ENCODE measurements around the gene TMC3. TPM values are rescaled to one million over a fixed set of nuclear protein-coding genes. Genes with fewer than 3 reads are reported as not detected.

The TMC3 gene
- total and polyA plus RNA-seq, 2 donors from 2014 or later, result not detected

DNA sequence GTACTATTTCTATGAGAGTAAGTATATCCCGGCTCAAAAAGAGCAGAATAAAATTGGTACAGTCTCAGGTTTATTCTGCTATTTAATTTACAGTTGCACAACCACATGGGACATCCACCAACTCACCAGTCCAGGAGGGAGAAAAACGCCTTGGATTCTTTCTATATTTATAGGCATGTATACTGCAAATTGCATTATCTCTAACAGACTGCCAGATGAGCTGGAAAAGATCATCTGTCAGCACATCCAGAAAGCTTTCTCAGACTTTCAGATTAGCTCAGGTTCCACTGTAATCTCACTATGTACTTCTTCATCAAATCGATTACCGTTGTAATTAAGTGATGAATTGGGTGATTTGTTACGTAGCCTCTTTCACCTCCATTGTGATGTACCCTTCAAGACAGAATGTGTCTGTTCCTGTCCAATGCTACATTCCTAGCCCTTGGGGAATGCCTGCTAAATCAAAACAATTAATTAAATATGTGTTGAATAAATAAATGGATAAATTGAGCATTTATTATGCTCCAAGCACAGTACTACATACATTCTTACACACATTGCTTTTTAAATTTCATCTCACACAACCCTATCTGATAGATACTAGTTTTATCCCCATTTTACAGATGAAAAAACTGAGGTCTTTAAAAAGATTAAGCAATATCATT is 38.1 kb upstream of the TMC3 start:
- H3K27me3 ChIP-seq (ENCODE audit: control insufficient read depth, insufficient read depth, low read length), result no peaks in the 10 kb centered on the region
- DNase-seq, result no peak
- no peaks in the 10 kb centered on the region for H3K4me1 ChIP-seq (ENCODE audit: control insufficient read depth in 2 of 3, insufficient read depth in 2 of 3, low read depth in 1 of 3, low read length in 3 of 3)
- FAIRE-seq, result no peak
- no peaks in the 10 kb centered on the region for H3K9me3 ChIP-seq (ENCODE audit: control insufficient read depth in 2 of 3, insufficient read depth in 1 of 3, low read length in 3 of 3)
- H3K9ac ChIP-seq (ENCODE audit: low read length in 3 of 3), result no peak overlapping the region
- intact Hi-C loops (cut with DNase I), result no loop called here
- H3K4me3 ChIP-seq (ENCODE audit: low read length in 3 of 3), result no peak overlapping the region
- no peaks in the 10 kb centered on the region for H3K36me3 ChIP-seq (ENCODE audit: control insufficient read depth in 2 of 3, insufficient read depth in 3 of 3, low read length in 3 of 3)
- no peak overlapping the region for H3K27ac ChIP-seq (ENCODE audit: low read depth in 2 of 2, low read length in 2 of 2)
- TF ChIP-seq, protein P1, sequence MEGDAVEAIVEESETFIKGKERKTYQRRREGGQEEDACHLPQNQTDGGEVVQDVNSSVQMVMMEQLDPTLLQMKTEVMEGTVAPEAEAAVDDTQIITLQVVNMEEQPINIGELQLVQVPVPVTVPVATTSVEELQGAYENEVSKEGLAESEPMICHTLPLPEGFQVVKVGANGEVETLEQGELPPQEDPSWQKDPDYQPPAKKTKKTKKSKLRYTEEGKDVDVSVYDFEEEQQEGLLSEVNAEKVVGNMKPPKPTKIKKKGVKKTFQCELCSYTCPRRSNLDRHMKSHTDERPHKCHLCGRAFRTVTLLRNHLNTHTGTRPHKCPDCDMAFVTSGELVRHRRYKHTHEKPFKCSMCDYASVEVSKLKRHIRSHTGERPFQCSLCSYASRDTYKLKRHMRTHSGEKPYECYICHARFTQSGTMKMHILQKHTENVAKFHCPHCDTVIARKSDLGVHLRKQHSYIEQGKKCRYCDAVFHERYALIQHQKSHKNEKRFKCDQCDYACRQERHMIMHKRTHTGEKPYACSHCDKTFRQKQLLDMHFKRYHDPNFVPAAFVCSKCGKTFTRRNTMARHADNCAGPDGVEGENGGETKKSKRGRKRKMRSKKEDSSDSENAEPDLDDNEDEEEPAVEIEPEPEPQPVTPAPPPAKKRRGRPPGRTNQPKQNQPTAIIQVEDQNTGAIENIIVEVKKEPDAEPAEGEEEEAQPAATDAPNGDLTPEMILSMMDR (IDR thresholded peaks at IDR 0.05; ENCODE audit: borderline replicate concordance, extremely low read depth, insufficient read depth), result no peak

GRCh38 chr15:81411051-81411450 is 37.0 kb upstream of the TMC3 start:
- no peak overlapping the region for H3K27ac ChIP-seq (ENCODE audit: low read depth in 2 of 2, low read length in 2 of 2)
- intact Hi-C loops (cut with DNase I), result no loop called here
- no peak for DNase-seq
- TF ChIP-seq, protein P1 (IDR thresholded peaks at IDR 0.05; ENCODE audit: borderline replicate concordance, extremely low read depth, insufficient read depth), result no peak
- H3K27me3 ChIP-seq (ENCODE audit: control insufficient read depth, insufficient read depth, low read length), result no peaks in the 10 kb centered on the region
- no peak overlapping the region for H3K4me3 ChIP-seq (ENCODE audit: low read length in 3 of 3)
- H3K4me1 ChIP-seq (ENCODE audit: control insufficient read depth in 2 of 3, insufficient read depth in 2 of 3, low read depth in 1 of 3, low read length in 3 of 3), result no peaks in the 10 kb centered on the region
- no peak overlapping the region for H3K9ac ChIP-seq (ENCODE audit: low read length in 3 of 3)
- no peaks in the 10 kb centered on the region for H3K9me3 ChIP-seq (ENCODE audit: control insufficient read depth in 2 of 3, insufficient read depth in 1 of 3, low read length in 3 of 3)
- no peak for FAIRE-seq
- H3K36me3 ChIP-seq (ENCODE audit: control insufficient read depth in 2 of 3, insufficient read depth in 3 of 3, low read length in 3 of 3), result no peaks in the 10 kb centered on the region

GRCh38 chr15:81410318-81410753 is 36.3 kb upstream of the TMC3 start:
- FAIRE-seq (no peak), DNase-seq (peak in 3 of 5 donors; percentile 64 to 93 (median 93))
- Histone ChIP-seq H3K27me3 (ENCODE audit: control insufficient read depth, insufficient read depth, low read length) (no peaks in the 10 kb centered on the region), H3K27ac (ENCODE audit: low read depth in 2 of 2, low read length in 2 of 2) (no peak overlapping the region), H3K9me3 (ENCODE audit: control insufficient read depth in 2 of 3, insufficient read depth in 1 of 3, low read length in 3 of 3) (no peaks in the 10 kb centered on the region), H3K4me3 (ENCODE audit: low read length in 3 of 3) (no peak overlapping the region), H3K9ac (ENCODE audit: low read length in 3 of 3) (no peak overlapping the region), H3K36me3 (ENCODE audit: control insufficient read depth in 2 of 3, insufficient read depth in 3 of 3, low read length in 3 of 3) (no peaks in the 10 kb centered on the region), H3K4me1 (ENCODE audit: control insufficient read depth in 2 of 3, insufficient read depth in 2 of 3, low read depth in 1 of 3, low read length in 3 of 3) (no peaks in the 10 kb centered on the region)
- TF ChIP-seq, protein P1 (IDR thresholded peaks at IDR 0.05; ENCODE audit: borderline replicate concordance, extremely low read depth, insufficient read depth), result peak; percentile 46
- intact Hi-C loops (cut with DNase I), result no loop called here
